K562 (cell line): ENCODE measurements around the gene POMZP3.
"Not testable (repeated sequence)": the region's sequence is repeated elsewhere in the genome, so short reads cannot be mapped to it uniquely, and the experiment has no call there.

Experiments used
- ATF3 ChIP-seq, 2 experiments: fragments of 450-650 bp in 1 of 2; sonication (generic) in 1 of 2; formaldehyde crosslinking in 1 of 2; IDR thresholded peaks in 1 of 2; conservative IDR thresholded peaks in 1 of 2; 2 replicates each; pipeline versions ENCODE4 v1.6.1 to v1.8.1; 2016 to 2023; ENCODE audit warnings: mild to moderate bottlenecking in 2 of 2, moderate library complexity in 2 of 2, inconsistent platforms in 1 of 2, missing genetic modification reagents in 1 of 2
- CTCF ChIP-seq, 3 experiments: IDR thresholded peaks in 2 of 3; conservative IDR thresholded peaks in 1 of 3; 2 replicates each; pipeline ENCODE4 v1.5.1; 2011 to 2012; ENCODE audit warnings: low read length in 3 of 3, mild to moderate bottlenecking in 3 of 3, control low read depth in 2 of 3, improper control_type of control experiment in 1 of 3, inconsistent platforms in 1 of 3, low read depth in 1 of 3, mixed read lengths in 1 of 3, moderate library complexity in 1 of 3; ENCODE audit not compliant: insufficient read depth in 2 of 3
- E2F1 ChIP-seq: sonication (generic); formaldehyde crosslinking; IDR thresholded peaks from 2 replicates; pipeline ENCODE4 v1.8.1; 2023; ENCODE audit warnings: mild to moderate bottlenecking, missing genetic modification reagents, moderate library complexity
- EP300 ChIP-seq: IDR thresholded peaks from 2 replicates; pipeline ENCODE4 v1.6.1; 2012; ENCODE audit warnings: low read length, improper control_type of control experiment
- EZH2 ChIP-seq: IDR thresholded peaks from 2 replicates; pipeline ENCODE4 v1.6.1; 2012; ENCODE audit warnings: low read depth, mild to moderate bottlenecking, inconsistent platforms, low read length, borderline replicate concordance
- NFXL1 ChIP-seq: fragments of 450-650 bp; formaldehyde crosslinking; IDR thresholded peaks from 2 replicates; pipeline ENCODE4 v1.4.0; 2021; ENCODE audit warnings: mild to moderate bottlenecking
- SMC3 ChIP-seq: conservative IDR thresholded peaks from 2 replicates; pipeline ENCODE4 v1.6.1; 2011; ENCODE audit warnings: low read depth, low read length, improper control_type of control experiment; ENCODE audit not compliant: insufficient read depth
- TRIM28 ChIP-seq: fragments of 450-650 bp; IDR thresholded peaks from 2 replicates; pipeline ENCODE4 v1.6.1; 2017
- ZBTB5 ChIP-seq: fragments of 450-650 bp; IDR thresholded peaks from 2 replicates; pipeline ENCODE4 v1.6.1; 2017; ENCODE audit warnings: antibody characterized with exemption

- not testable (repeated sequence) for TF ChIP-seq TRIM28; CTCF (IDR thresholded peaks at IDR 0.05 in 2 of 3, conservative IDR thresholded peaks at IDR 0.05 in 1 of 3; ENCODE audit: insufficient read depth in 2 of 3, low read depth in 1 of 3, low read length in 3 of 3); NFXL1; SMC3; EP300; EZH2; ATF3 (IDR thresholded peaks at IDR 0.05); ATF3 (CRISPR knock-in tag; conservative IDR thresholded peaks at IDR 0.05); ZBTB5; E2F1
These were observed 51.6 kb downstream of the POMZP3 start for GRCh38 chr7:76575431-76575830.
